NCI-H2171 (cell line): Measurements from ENCODE around the gene GPR15LG.
"Not testable (repeated sequence)": the region's sequence is repeated elsewhere in the genome, so short reads cannot be mapped to it uniquely, and the experiment has no call there.

Source experiments
- DNase-seq: peaks from one replicate; lab custom pipeline; 2025; lab: John Stamatoyannopoulos, UW

GPR15LG gene

DNA sequence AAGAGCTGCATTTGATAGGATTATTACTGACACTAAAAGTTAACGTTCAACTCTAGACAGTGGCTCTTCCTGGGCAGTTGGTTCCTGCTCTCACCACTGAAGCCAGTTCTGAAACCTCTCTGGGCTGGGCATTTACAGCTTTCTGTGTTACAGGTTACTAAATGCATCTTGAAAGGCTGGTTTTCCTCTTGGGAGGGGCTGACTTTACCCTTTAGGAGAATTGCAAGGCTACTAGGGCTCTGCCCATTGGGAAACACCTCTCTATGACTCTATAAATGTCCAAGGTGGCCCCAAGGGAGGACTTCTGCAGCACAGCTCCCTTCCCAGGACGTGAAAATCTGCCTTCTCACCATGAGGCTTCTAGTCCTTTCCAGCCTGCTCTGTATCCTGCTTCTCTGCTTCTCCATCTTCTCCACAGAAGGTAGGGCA is at the start of gene GPR15LG:
Gene GPR15LG, plus strand, starts transcription at position 301 of the 429 bp plus-strand sequence. Its CDS starts 51 bp downstream, at position 352.
- DNase-seq, result no peak

DNA sequence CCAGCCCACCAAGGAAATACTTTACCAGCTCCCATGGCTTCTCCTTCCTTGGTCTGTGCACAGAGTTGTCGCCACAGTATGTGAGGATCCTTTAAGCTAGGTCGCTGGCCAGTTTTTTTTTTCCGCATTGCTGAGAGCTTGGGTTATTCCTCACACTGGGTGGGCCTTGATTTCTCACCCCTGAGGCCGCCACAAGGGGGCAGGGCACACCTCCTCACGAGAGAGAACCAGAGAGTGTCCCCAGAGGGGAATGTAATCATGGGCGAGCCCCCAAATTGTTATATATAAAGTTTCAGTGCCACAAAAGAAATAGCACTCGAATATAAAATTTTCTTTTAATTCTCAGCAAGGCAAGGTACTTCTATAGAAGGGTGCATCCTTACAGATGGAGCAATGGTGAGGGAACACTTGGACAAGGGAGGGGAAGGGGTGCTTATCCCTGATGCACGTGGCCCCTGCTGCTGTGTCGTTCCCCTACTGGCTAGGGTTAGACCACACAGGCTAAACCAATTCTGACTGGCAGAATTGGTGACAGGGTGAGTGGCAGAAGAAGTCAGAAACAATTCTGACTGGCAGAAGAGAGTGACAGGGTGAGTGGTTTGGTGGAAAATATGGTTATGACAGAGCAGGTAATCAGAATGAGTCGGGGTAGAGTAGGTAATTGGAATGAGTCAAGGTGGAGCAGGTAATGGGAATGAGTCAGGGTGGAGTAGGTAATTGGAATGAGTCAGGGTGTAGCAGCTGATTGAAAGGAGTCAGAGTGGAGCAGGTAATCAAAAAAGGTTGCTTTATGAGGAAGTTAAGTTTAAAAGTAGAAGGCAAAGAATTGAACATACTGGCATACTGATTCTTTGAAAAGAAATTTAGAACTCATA is 47.5 kb upstream of the GPR15LG start:
- not testable (repeated sequence) for DNase-seq

DNA sequence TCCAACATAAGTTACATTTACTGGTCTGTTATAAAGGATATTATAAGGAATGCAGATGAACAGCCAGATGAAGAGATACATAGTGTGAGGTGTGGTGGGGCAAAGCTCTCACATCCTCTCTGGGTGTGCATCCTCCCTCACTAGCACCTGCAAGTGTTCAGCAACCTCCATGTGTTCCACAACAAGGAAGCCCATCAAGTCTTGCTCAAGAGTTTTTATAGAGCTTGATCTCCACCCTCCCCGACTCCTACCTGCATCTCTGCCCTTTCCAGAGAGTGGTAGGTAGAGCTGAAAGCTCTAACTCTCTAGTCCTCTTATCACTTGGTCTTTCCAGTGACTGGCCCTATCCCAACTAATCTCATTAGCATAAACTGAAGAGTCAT is 46.8 kb upstream of the GPR15LG start:
- DNase-seq, result no peak

DNA sequence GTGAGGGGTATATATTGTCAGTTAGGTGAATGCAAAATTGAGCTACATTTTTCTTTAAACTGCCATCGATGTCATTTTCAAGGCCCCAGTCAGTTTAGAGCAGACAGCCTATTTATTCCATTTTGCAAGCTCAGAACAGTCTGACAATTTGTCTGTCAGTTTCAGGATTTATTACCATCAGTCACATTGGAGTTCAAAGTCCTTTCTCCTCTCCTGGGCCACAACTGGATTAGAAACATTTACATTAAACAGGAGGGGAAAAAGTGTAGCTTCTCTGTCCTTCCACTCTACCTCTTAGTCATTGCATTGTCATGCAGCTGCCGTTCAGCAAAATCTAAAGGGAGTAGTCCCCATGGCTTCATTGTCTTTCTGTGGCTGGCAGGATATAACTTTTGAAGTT is 37.8 kb upstream of the GPR15LG start:
- DNase-seq, result no peak

DNA sequence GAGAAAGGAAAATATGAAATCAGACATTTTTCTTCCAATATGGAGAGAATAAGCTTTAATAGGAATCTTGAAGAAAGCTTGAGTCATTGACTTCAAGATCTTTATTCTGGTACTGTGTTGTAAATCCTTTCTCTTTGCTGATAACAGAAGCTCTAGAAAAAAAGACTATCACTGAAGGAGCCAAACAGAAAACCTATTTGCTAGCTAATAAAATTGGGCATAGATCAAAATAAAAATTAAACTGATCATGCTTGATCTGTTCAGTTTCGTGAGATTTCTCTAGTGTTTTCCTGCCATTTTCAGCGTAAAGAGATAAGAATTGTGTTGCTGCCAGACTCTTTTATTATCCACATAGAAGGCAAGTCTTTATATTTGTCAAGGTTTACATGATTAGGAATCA is 35.8 kb upstream of the GPR15LG start:
- no peak for DNase-seq

DNA sequence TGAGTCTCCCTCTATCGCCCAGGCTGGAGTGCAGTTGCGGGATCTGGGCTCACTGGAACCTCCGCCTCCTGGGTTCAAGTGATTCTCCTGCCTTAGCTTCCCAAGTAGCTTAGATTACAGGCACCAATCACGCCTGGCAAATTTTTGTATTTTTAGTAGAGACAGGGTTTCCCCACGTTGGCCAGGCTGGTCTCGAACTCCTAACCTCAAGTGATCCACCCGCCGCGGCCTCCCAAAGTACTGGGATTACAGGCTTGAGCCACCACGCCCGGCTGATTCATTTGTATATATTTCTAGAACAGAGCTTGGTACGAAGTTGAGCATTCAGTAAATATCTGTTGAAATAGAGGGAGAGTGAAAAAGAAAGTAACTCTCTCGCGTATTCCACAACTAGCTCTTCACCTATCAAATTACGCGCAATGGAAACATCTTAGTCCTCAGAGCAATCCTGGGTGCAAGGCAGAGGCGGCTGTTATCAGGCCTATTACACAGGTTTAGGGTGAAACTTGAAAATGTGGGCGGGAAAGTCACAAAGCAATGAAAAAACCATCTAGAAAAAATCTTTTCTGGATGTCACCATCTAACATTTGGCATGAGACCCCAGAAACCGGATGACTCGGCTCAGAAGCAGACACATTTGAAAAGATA is 35.0 kb upstream of the GPR15LG start:
- DNase-seq, result no peak

DNA sequence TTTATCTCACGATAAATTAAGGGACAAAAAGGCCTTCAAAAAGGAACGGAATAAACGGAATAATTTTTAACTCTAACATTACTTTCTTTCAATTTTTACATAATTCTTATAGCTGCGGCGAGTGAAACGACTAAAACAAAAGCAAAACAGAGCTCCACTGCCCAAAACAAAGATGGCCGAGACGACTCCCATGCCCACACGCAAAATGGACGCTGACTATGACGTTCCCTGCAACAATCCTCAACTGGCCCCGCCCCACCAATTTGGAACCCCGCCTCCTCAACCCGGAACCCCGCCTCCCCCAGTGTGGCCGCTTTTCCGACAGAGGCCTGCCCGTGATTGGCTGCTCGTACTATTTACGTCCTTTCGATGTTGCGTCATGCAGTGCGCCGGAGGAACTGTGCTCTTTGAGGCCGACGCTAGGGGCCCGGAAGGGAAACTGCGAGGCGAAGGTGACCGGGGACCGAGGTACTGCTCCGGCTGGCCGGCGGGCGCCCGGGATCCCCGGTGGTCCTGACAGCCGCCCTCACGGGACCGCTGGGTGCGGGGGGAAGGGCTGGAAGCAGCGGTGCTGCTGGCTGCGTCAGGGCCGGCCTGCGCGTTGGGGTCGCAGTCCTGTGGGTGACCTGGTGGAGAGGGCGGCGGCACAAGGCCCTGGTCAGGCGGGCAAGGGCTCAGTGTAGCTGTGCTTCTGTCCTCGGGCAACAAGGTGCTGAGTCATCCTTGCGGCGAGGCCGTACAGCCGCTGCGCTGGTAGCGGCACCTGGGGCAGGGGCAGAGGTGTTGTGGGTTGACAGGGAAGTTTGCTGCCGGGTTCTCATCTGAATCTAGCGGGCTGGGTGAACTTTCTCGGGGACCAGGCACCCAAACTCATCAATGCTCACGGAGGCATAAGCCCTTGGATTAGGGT is 34.2 kb upstream of the GPR15LG start, which contains the start of gene GHITM:
Gene GHITM, plus strand, starts transcription at position 384 of the 910 bp plus-strand sequence. CDS start 1,992 bp downstream, outside the sequence.
- peak; percentile 91 for DNase-seq

DNA sequence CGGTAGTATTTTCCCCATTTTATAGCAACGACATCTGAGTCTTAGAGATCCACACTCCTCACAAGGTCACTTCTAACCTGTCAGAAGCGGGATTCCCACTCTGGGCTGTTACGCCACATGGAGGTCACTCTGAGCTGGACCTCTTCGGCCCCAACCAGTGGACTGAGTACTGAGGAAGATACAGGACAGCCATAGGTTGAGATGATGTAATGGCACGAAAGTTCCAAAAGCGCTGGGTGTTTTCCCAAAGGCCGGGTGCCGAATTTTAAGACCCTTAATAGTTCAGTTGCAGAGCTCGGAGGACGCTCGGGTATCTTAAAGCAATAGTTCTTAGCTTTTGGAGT is 33.6 kb upstream of the GPR15LG start:
- no peak for DNase-seq

DNA sequence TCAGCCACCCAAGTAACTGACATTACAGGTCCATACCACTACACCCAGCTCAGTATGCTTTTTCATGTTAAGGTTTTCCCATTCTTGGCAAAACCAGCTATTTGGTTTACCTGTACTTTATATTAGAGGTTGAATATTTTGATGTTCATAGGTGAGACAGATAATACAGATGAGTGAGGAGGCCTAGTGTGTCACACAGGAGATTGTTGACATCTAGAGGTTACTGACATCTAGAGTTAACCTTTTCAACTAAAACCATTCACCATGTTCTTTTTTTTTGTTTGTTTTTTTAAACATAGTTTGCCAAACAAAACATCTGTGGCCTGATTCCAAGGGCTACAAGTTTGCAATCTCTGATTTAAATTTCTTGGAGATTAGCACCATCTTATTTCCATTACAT is 26.3 kb upstream of the GPR15LG start:
- DNase-seq, result no peak

DNA sequence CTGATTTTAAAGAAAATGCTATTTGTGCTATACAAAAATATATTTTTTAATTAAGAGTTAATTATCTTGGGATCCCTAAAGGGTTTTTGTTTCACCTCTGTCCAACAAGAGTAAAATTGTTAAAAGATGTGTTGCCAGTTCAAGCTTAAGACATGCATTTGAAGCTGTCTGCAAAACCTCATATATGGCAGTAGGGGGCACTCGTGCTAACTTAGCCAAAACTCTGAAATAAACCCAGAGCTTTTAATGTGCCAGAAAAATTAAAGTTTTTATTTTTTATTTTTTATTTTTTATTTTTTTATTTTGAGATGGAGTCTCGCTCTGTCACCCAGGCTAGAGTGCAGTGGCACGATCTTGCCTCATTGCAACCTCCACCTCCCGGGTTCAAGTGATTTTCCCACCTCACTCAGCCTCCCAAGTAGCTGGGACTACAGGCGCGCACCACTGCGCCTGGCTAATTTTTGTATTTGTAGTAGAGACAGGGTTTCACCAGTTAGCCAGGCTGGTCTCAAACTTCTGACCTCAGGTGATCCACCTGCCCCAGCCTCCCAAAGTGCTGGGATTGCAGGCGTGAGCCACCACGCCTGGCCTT is 25.5 kb upstream of the GPR15LG start:
- DNase-seq, result not testable (repeated sequence)

DNA sequence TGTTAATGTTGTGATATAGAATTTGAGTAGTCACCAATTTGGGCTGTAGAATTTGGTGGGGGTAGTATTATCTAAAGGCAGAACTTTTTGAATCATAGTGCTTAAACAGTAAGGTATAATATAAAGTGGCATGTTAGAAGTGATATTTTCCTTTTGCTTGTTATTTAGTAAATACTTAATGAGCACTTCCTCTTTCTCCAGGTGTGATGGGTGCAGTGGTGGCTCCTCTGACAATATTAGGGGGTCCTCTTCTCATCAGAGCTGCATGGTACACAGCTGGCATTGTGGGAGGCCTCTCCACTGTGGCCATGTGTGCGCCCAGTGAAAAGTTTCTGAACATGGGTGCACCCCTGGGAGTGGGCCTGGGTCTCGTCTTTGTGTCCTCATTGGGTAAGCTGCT is 23.7 kb upstream of the GPR15LG start:
- no peak for DNase-seq

DNA sequence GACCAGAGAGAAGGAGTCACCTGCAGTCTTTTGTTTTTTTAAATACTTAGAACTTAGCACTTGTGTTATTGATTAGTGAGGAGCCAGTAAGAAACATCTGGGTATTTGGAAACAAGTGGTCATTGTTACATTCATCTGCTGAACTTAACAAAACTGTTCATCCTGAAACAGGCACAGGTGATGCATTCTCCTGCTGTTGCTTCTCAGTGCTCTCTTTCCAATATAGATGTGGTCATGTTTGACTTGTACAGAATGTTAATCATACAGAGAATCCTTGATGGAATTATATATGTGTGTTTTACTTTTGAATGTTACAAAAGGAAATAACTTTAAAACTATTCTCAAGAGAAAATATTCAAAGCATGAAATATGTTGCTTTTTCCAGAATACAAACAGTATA is 20.8 kb upstream of the GPR15LG start:
- no peak for DNase-seq

DNA sequence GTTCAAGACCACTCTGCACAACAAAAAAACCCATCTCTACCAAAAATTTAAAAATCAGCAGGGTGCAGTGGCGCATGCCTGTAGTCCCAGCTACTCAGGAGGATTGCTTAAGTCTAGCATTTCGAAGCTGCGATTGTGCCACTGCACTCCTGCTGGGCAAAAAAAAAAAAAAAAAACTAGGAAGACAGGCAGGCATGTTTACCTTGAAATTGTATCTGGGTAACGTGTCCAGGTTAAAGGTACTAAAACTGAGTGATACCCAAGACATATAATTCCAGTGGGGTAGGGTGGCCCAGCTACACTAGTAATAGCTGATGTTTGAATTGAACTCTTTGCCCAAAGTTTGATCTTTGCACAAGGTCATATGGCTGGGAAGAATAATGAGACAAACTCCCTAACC is 18.1 kb upstream of the GPR15LG start:
- DNase-seq, result no peak

DNA sequence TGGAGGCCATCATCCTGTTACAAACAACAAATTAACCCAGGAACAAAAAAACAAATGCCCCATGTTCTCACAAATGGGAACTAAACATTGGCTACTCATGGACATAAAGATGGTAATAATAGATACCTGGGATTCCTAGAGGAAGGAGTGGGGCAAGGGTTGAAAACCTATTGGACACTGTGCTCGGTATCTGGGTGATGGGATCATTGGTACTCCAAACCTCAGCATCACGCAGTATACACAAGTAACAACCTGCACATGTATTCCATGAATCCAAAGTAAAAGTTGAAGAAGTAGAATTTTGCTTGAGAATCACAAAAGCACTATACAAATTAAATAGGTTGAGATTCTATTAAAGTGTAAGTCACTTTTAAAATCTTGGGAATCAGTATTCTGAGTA is 17.6 kb upstream of the GPR15LG start:
- DNase-seq, result no peak

DNA sequence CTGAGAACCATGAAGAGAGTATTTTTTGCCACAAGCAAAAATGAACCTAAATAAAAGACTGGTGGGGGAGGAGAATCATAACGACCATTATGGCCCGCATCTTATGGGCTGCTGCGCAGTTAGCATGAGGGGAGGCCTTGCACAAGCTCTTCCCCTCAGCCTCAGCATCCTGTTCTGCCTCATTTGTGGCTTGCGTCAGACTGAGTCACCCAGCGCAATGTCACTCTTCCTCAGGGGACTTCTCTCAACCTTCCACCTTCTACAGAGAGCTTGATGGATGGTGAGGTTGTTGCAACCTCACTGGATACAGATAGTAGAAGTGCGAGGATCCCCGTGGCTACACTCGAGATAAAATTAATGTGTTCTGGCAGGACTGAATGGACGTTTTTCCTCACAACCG is 16.8 kb upstream of the GPR15LG start:
- DNase-seq, result no peak

DNA sequence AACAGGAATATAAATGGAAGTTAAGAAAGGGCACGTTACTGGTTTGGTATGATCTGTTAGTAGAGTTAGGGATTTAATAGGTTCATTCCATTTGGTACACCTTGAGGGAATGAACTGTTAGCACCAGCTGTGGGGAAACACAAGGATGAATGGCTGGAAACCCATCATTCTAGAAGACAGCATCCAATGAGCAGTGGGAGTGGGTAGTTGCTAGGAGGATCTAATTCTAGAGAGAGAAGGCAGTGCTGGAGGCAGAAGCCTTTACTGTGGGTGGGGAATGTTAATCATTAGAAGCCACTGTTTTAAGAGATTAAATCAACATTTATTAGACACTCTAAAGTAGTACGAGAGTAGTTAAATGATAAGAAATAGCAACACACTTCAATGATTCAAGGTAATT is 15.5 kb upstream of the GPR15LG start:
- DNase-seq, result no peak

DNA sequence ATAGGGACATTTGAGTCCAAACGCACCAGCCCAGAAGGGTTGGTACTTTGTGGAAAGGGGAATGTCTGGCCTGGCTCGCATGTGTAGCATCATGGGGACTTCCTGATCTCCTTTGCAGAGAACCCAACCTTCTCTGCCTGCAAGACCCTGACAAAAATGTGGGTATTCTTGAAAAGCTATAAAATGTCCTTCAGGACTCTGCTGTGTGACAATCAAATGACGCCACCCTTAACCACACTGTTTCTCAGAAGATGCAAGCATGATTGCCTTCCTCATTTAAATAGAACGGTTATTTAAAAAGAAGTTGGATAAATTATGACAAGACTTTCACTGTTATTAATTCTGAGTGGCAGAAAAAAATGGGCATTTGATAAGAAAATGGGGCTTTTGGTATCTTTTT is 15.1 kb upstream of the GPR15LG start:
- no peak for DNase-seq

DNA sequence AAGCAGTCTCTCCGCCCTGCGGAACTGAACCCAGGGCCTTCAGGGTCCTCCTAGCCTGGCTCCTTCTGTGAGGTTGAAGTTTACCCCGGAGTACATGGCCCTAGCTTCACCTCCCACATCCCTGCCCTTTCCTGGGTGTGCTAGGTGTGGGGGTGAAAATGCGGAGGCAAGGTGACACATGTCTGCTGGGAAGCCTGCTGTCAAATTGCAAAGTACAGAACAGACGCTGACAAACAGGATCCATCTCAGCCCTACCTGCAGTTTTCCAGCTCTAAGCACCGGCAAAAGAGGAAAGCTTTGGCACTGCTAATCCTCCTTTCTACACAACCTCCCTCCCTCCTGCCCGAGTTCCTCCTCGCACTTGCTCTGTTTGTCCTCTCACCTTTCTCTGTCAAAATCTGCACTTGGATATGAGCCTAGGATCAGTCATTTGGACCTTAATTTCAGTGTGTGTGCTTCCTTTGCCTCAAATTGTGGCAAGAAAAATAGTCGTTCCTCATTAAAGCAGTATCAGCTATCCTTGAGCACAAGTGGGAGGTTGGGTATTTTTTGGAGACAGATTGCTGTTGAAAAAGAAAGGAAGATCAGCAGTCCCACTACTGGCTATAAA is 14.4 kb upstream of the GPR15LG start:
- DNase-seq, result no peak

DNA sequence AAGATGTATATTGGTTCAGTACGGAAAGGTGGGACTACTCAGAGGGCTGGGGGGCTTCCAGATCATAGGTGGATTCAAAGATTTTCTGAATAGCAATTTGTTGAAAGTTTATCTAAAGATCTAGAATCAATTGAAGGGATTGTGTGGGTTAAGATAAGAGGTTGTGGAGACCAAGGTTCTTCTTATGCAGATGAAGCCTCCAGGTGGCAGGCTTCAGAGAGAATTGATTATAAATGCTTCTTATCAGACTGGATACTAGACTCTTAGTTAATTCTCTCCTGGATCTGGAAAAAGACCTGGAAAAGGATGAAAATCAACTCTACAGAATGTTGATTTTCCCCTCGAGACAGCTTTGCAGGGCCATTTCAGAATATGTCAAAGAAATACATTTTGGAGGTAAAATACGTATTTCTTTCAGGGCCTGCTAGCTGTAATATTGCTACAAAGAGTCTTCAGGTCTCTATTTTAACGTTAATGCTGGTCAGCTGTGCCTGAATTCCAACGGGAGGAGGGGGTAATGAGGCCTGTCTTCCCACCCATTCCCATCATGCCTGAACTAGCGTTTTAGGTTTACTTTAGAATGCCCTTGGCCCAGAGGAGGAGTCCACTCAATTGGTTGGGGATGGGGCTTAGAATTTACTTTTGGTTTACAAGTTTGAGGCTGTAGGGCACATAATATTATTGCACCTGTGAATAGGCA is 12.8 kb upstream of the GPR15LG start:
- DNase-seq, result no peak

DNA sequence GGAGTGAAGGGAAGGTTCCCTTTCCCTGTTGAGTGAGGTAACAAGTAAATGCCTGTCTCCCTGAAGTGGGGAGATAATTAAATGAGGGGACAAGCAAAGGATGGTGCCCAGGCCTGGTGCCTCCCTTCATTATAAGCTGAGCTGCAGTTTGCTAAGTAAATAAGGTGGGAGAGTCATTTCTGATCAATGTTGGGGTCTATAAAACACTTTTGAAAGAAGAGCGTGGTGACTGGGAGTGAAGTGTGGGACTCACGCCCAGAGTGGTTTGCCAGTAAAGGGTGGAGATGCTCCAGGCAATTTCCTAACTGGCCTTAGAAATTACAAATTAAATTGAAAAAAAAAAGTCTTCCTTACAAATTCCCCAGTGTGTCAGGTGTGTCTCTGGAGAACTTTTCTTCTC is 9.6 kb upstream of the GPR15LG start:
- no peak for DNase-seq

DNA sequence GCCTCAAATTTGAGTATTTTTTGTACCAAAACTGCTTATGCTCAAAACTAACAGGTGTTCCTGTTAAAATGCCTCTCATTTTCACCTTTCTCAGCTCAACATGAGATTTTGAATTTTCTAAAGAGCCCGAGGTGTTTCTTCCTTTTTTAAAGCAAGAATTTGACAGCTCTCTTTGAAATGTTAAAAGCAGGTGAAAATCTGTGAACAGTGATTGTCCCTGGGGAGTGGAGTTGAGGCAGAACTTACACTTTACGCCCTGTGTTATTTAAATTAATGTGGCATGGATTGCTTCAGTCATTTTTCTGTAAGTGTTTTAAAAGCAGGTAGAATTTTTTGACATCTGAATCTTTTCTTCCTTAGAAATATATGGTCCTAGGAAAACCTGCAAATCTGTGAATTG is 9.2 kb upstream of the GPR15LG start:
- no peak for DNase-seq
